Stimulated activated naive CD8-positive, alpha-beta T cell treated with anti-CD3 and anti-CD28 coated beads, Interleukin-15, amount 100 ng/mL, for 72 hours (primary cell): Measurements from ENCODE around the gene GFOD2.

Experiments
- ATAC-seq: fragments of 150-1000 bp; cut with Tn5 transposase; 2 replicates; pipeline ENCODE4 v1.10.0; 2021; ENCODE audit warnings: mild to moderate bottlenecking, moderate library complexity
- DNase-seq, 2 donors: peaks; one replicate each; pipeline ENCODE4 v3.0.0; 2021 to 2022
- H3K27ac Mint-ChIP-seq, 2 donors: one replicate each; pipeline ENCODE4 v1.8.0; 2022; ENCODE audit warnings: mild to moderate bottlenecking in 2 of 2, mixed read lengths in 2 of 2, moderate library complexity in 2 of 2
- H3K27me3 Mint-ChIP-seq: one replicate; pipeline ENCODE4 v1.8.0; 2022; ENCODE audit warnings: mixed read lengths
- H3K4me1 Mint-ChIP-seq: one replicate; pipeline ENCODE4 v1.8.0; 2022; ENCODE audit warnings: mild to moderate bottlenecking, mixed read lengths
- H3K4me3 Mint-ChIP-seq, 2 donors: one replicate each; pipeline ENCODE4 v1.8.0; 2022; ENCODE audit warnings: mild to moderate bottlenecking in 2 of 2, mixed read lengths in 2 of 2, moderate library complexity in 1 of 2
- H3K9me3 Mint-ChIP-seq, 2 donors: one replicate each; pipeline ENCODE4 v1.8.0; 2022; ENCODE audit warnings: mixed read lengths in 2 of 2

Gene GFOD2

GRCh38 chr16:67746846-67747245, 27.7 kb upstream of the GFOD2 start:
- DNase-seq (no peak), ATAC-seq (no peak)
- no peaks in the 10 kb centered on the region for H3K9me3 Mint-ChIP-seq
- no peak overlapping the region for H3K27ac Mint-ChIP-seq
- no peaks in the 10 kb centered on the region for H3K4me1 Mint-ChIP-seq
- no peaks in the 10 kb centered on the region for H3K27me3 Mint-ChIP-seq
- no peak overlapping the region for H3K4me3 Mint-ChIP-seq

GRCh38 chr16:67741118-67741517, 22.0 kb upstream of the GFOD2 start:
- H3K27me3 Mint-ChIP-seq: no peaks in the 10 kb centered on the region
- no peaks in the 10 kb centered on the region for H3K4me1 Mint-ChIP-seq
- no peak overlapping the region for H3K4me3 Mint-ChIP-seq
- ATAC-seq (no peak), DNase-seq (no peak)
- no peak overlapping the region for H3K27ac Mint-ChIP-seq
- H3K9me3 Mint-ChIP-seq: no peaks in the 10 kb centered on the region

- DNase-seq (no peak), ATAC-seq (no peak)
These were observed 21.3 kb upstream of the GFOD2 start for GRCh38 chr16:67740391-67740790.

GRCh38 chr16:67736858-67737257, 17.7 kb upstream of the GFOD2 start:
- Mint-ChIP-seq H3K27ac (no peak overlapping the region), H3K9me3 (no peaks in the 10 kb centered on the region), H3K4me3 (no peak overlapping the region), H3K4me1 (no peaks in the 10 kb centered on the region), H3K27me3 (no peaks in the 10 kb centered on the region)
- ATAC-seq: no peak
- DNase-seq: no peak

More at GRCh38 chr16:67740391-67740790, 21.3 kb upstream of the GFOD2 start:
- H3K9me3 Mint-ChIP-seq: no peaks in the 10 kb centered on the region
- H3K4me1 Mint-ChIP-seq: no peaks in the 10 kb centered on the region
- H3K4me3 Mint-ChIP-seq: no peak overlapping the region
- no peak overlapping the region for H3K27ac Mint-ChIP-seq
- no peaks in the 10 kb centered on the region for H3K27me3 Mint-ChIP-seq

GRCh38 chr16:67734731-67735201, 15.7 kb upstream of the GFOD2 start:
- ATAC-seq (no peak), DNase-seq (no peak)
- no peaks in the 10 kb centered on the region for H3K4me1 Mint-ChIP-seq
- H3K27ac Mint-ChIP-seq: peak overlapping the region in 1 of 2 donors; percentile 30
- no peaks in the 10 kb centered on the region for H3K9me3 Mint-ChIP-seq
- no peak overlapping the region for H3K4me3 Mint-ChIP-seq
- no peaks in the 10 kb centered on the region for H3K27me3 Mint-ChIP-seq

- H3K9me3 Mint-ChIP-seq: no peaks in the 10 kb centered on the region
- ATAC-seq (no peak), DNase-seq (no peak)
- no peaks in the 10 kb centered on the region for H3K4me1 Mint-ChIP-seq
- H3K27me3 Mint-ChIP-seq: no peaks in the 10 kb centered on the region
- H3K4me3 Mint-ChIP-seq: no peak overlapping the region
- H3K27ac Mint-ChIP-seq: no peak overlapping the region
These were observed 14.8 kb upstream of the GFOD2 start for GRCh38 chr16:67733734-67734470.

- ATAC-seq (no peak), DNase-seq (no peak)
- no peak overlapping the region for H3K4me3 Mint-ChIP-seq
- no peaks in the 10 kb centered on the region for H3K4me1 Mint-ChIP-seq
- no peaks in the 10 kb centered on the region for H3K27me3 Mint-ChIP-seq
- no peak overlapping the region for H3K27ac Mint-ChIP-seq
- H3K9me3 Mint-ChIP-seq: no peaks in the 10 kb centered on the region
These were observed 12.6 kb upstream of the GFOD2 start for GRCh38 chr16:67731753-67732095.

- no peak for DNase-seq
- H3K4me1 Mint-ChIP-seq: no peaks in the 10 kb centered on the region
- H3K27ac Mint-ChIP-seq: peak overlapping the region in 1 of 2 donors; percentile 58
- no peaks in the 10 kb centered on the region for H3K27me3 Mint-ChIP-seq
- H3K4me3 Mint-ChIP-seq: no peak overlapping the region
- no peak for ATAC-seq
- no peaks in the 10 kb centered on the region for H3K9me3 Mint-ChIP-seq
These were observed 12.1 kb upstream of the GFOD2 start for GRCh38 chr16:67731071-67731752.

GRCh38 chr16:67730326-67730725, 11.2 kb upstream of the GFOD2 start:
- H3K27me3 Mint-ChIP-seq: no peaks in the 10 kb centered on the region
- H3K4me3 Mint-ChIP-seq: no peak overlapping the region
- no peaks in the 10 kb centered on the region for H3K4me1 Mint-ChIP-seq
- DNase-seq: no peak
- H3K27ac Mint-ChIP-seq: peak overlapping the region in 1 of 2 donors; percentile 86
- ATAC-seq: no peak
- H3K9me3 Mint-ChIP-seq: no peaks in the 10 kb centered on the region

- H3K27me3 Mint-ChIP-seq: no peaks in the 10 kb centered on the region
- H3K27ac Mint-ChIP-seq: peak overlapping the region; percentile 14 to 62
- no peaks in the 10 kb centered on the region for H3K4me1 Mint-ChIP-seq
- H3K4me3 Mint-ChIP-seq: no peak overlapping the region
- H3K9me3 Mint-ChIP-seq: no peaks in the 10 kb centered on the region
- no peak for DNase-seq
- ATAC-seq: no peak
These were observed 10.6 kb upstream of the GFOD2 start for GRCh38 chr16:67729636-67730248.

- H3K27ac Mint-ChIP-seq: no peak overlapping the region
- no peaks in the 10 kb centered on the region for H3K9me3 Mint-ChIP-seq
- no peaks in the 10 kb centered on the region for H3K27me3 Mint-ChIP-seq
- peak overlapping the region in 1 of 2 donors; percentile 6 for H3K4me3 Mint-ChIP-seq
- ATAC-seq: no peak
- no peaks in the 10 kb centered on the region for H3K4me1 Mint-ChIP-seq
- no peak for DNase-seq
These were observed 8.7 kb upstream of the GFOD2 start for GRCh38 chr16:67727521-67728485.

- no peaks in the 10 kb centered on the region for H3K4me1 Mint-ChIP-seq
- DNase-seq (no peak), ATAC-seq (no peak)
- H3K27ac Mint-ChIP-seq: peak overlapping the region; percentile 46 to 76
- H3K9me3 Mint-ChIP-seq: no peaks in the 10 kb centered on the region
- H3K4me3 Mint-ChIP-seq: no peak overlapping the region
- no peaks in the 10 kb centered on the region for H3K27me3 Mint-ChIP-seq
These were observed 7.3 kb upstream of the GFOD2 start for GRCh38 chr16:67726106-67727034.

- H3K27me3 Mint-ChIP-seq: no peaks in the 10 kb centered on the region
- no peaks in the 10 kb centered on the region for H3K9me3 Mint-ChIP-seq
- DNase-seq (no peak), ATAC-seq (no peak)
- H3K4me1 Mint-ChIP-seq: peaks cover 13% of the 10 kb centered on the region
- no peak overlapping the region for H3K27ac Mint-ChIP-seq
- no peak overlapping the region for H3K4me3 Mint-ChIP-seq
These were observed 4.8 kb upstream of the GFOD2 start for GRCh38 chr16:67723911-67724305.

- H3K27ac Mint-ChIP-seq: no peak overlapping the region
These were observed 4.2 kb upstream of the GFOD2 start for GRCh38 chr16:67723151-67723910.

More at GRCh38 chr16:67723151-67723910, 4.2 kb upstream of the GFOD2 start:
- no peak for ATAC-seq
- Mint-ChIP-seq H3K27me3 (no peaks in the 10 kb centered on the region), H3K4me3 (no peak overlapping the region), H3K4me1 (peaks cover 18% of the 10 kb centered on the region), H3K9me3 (no peaks in the 10 kb centered on the region)
- DNase-seq: no peak
